Activated CD8-positive, alpha-beta memory T cell treated with anti-CD3 and anti-CD28 coated beads, Interleukin-2, amount 50 U/mL, for 4 hours (primary cell): Measurements from ENCODE around the gene PPP6R3.
"Not testable (repeated sequence)": the region's sequence is repeated elsewhere in the genome, so short reads cannot be mapped to it uniquely, and the experiment has no call there.

Experiments used
- DNase-seq: peaks from one replicate; pipeline ENCODE4 v3.0.0-alpha.2; 2020

PPP6R3 gene

DNA sequence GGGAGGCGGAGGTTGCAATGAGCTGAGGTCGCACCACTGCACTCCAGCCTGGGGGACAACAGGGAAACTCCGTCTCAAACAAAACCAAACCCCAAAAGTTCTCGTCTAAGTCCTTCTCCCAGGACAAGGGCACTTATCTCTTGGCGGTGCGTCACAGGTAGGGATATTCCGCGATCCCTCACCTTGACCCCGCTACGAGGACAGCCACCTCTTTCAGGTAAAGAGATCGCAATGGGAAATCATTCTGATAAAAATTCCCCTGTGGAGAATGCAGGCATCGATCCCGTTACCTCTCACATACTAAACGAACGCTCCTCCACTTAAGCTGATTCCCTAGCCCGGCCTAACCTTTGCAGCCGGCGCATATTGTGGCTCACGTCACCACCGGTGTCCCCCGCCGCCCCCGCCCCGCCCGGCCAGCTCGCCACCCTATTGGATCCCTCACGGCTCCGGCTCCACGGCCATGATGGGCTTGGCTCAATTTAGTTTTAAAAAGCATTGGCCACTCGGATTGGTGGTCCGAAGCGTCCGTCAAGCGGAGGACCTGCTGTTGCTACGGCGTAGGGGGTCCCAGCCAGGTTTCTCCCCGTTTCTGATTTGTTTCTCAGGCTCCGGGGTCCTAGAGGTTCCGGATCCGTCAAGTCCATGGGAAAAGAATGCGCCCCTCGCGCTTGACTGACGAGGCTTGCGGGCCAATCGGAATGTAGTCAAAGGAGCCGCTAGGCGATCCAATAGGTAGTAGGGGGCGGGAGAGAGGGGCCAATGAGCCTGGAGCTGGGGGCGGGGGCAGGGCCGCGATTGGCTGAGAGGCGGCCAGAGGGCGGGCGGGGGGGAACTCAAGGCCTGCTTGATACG, 439 bp upstream of the PPP6R3 start:
- DNase-seq, result peak; percentile 91

GRCh38 chr11:68461575-68461917, 994 bp downstream of the PPP6R3 start:
- no peak for DNase-seq

- DNase-seq, result no peak
Measured at GRCh38 chr11:68463714-68464113, 3.2 kb downstream of the PPP6R3 start.

- DNase-seq, result no peak
Measured at GRCh38 chr11:68467201-68467834, 6.8 kb downstream of the PPP6R3 start.

DNA sequence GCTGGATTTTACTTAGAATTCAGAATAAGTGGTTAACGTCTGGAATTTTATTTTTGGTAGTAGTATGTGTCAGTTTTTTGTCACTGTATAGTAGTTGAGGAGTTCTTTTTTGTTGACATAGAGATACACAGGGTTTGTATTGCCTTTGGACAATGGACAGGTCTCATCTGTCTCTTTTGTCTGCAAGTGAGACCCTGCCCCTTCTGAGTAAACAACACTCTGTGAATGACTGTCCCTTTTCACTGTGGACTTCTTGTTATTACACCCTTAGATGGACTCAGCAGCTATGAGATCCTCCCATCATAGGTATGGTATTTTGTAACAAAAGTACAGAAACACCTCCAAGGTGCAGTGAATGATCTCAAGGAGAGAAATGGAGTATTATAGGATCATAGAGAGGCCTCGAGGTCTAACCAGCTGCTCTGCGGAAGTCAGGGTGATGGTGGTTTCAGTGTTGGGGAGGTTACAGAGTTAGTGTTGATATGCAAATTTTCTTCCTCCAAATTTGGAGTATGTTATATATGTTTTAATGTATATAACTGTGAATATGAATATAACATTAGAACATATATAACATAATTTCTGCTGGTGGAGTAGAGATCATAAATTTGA, 7.8 kb downstream of the PPP6R3 start:
- DNase-seq, result no peak

DNA sequence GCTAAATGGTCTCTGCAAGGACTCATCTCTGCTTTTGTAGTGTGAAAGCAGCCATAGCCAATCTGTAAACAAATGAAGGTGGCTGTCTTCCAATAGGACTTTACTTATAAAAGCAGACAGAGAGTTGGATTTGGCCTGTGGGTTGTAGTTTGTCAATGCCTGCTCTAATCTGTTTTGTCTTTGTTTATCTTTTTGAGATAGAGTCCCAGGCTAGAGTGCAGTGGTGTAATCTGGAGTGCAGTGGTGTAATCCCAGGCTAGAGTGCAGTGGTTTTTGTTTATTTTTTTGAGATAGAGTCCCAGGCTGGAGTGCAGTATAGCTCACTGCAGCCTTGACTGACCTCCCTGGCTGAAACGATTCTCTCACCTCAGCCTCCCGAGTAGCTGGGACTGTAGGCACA, 8.6 kb downstream of the PPP6R3 start:
- DNase-seq, result no peak

- no peak for DNase-seq
Measured at GRCh38 chr11:68469642-68470041, 9.1 kb downstream of the PPP6R3 start.

DNA sequence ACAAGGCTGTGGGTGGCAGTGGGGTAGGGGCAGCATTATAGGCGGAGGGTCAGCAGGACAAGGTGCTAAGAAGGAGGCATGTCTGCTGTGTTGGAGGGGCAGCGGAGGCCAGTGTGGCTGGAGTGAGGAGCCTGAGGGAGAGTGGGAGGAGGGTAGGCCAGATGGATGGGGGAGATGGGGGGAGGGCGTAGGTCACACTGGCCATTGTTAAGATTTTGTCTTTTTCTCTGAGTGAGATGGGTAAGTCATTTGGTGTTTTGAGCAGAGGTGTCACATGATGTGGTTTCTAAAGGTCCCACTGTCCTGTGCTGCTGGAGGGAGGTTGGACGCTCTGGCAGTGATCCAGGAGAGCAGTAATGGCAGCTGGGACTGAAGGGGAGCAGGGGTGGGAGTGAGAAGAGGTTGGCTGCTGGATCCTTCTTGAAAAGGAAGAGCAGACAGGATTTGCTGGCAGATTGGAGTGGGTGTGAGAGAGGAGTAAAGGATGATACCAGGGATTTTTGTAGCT, 9.8 kb downstream of the PPP6R3 start:
- no peak for DNase-seq

DNA sequence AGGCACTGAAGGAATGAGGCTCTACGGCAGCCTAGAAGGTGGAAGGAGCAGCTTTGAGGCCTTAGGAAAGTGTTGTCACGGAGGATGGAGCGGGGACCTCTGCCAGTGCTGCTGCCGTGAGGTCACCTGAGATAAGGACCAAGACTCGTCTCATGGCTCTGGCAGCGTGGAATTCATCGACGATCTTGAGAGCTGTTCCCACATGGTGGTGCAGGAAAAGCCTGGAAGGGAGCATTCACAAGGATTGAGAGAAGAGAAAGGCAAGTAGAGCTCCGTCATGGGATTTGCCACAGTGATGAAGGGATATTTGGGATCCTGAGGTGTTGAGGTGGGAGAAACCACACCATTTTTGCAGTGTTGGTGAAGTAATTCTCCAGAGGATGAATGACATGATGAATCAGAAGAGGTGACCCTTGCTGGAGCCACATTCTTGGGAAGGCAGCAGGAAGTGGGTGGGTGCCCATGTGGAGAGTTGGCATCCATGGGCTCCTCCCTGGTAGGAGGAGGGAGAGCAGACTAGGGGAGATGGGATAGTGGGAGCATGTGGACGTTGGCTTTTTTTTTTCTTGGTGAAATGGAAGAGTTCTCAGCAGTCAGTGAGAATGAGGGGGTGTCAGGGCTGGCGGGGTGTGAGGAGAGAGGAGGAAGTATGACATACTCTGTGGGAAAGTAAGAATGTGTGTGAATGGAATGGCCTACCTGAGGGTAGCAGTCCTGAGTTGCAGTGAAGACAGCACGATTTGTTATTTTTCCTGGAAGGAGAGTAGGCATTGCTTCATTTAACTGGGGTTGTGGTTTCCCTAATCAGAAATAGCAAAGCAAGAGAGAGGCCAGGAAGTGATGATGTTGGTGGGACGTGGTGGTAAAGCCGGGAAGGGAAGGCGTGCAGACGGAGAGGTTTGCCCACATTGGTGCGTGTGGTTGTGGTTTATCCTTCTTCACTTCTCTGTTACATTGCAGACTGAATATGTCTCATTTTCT, 11.1 kb downstream of the PPP6R3 start:
- DNase-seq, result no peak

DNA sequence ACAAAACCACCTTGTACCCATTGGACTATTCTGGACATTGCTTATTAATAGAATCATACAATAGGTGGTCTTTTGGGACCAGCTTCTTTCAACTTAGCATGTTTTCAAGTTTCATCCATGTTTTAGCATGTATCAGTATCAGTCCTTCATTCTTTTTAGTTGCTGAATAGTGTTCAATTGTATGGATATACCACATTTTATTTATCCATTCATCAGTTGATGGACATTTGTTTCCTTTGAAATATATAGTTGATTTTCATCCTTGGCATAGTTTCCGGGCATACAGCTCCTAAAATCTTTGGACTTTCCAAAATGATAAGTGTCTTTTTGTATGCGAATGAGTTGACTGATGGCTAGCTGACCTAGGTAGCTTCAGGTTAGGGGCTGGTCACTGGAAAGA, 12.2 kb downstream of the PPP6R3 start:
- no peak for DNase-seq

- DNase-seq, result no peak
Measured at GRCh38 chr11:68473693-68474092, 13.1 kb downstream of the PPP6R3 start.

DNA sequence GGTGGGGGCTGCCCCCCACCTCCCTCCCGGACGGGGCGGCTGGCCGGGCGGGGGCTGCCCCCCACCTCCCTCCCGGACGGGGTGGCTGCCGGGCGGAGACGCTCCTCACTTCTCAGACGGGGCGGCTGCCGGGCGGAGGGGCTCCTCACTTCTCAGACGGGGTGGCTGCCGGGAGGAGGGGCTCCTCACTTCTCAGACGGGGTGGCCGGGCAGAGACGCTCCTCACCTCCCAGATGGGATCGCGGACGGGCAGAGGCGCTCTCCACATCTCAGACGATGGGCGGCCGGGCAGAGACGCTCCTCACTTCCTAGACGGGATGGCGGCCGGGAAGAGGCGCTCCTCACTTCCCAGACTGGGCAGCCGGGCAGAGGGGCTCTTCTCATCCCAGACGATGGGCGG, 15.1 kb downstream of the PPP6R3 start:
- DNase-seq, result not testable (repeated sequence)

DNA sequence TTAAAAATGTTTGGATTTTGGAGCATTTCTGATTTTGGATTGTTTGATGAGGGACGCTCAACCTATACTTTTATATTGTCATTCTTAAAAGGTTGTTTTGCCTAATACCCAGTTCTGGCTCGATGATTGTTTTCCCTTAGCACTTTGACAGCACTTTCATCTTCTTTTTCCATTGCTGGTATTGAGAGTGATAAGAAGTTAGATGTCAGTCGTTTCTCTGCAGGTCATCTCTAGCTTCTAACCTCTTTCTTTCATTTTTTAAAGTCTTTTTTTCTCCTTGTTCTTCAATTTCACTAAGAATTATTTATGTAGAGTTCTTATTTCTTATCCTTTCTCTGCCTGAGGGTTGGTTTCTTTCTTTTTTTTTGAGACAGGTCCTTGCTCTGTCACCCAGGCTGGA, 18.8 kb downstream of the PPP6R3 start:
- no peak for DNase-seq

- no peak for DNase-seq
Measured at GRCh38 chr11:68480193-68480592, 19.6 kb downstream of the PPP6R3 start.

DNA sequence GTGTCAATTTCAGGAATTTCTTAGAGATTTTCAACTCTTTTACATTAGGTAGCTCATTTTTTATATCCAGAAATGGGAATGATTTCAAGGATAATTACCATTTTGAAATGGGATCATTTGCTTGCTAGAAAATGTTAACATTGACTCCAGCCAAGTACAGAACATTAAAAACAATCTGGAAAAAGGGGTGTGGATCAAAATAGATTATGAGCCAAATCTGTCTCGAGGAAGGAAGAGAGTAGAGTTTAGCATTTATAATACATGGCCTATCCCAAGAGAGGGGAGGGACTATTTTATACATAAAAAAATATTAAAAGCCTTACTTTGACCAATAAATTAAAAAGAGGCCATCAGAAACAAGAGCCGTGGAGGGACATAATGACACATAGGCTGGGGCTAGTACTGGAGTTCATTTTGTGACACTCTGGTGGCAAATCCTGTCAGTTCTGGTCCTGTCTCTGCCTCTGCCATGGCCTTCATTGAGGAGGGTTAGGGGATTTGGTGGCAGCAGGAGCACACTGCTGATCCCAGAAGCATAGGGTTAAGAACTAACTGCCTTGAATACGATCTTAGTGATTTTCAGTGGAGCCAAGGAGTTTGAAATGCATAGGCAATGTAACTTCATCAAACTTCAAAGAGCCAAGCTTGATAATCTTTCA, 20.4 kb downstream of the PPP6R3 start:
- no peak for DNase-seq

DNA sequence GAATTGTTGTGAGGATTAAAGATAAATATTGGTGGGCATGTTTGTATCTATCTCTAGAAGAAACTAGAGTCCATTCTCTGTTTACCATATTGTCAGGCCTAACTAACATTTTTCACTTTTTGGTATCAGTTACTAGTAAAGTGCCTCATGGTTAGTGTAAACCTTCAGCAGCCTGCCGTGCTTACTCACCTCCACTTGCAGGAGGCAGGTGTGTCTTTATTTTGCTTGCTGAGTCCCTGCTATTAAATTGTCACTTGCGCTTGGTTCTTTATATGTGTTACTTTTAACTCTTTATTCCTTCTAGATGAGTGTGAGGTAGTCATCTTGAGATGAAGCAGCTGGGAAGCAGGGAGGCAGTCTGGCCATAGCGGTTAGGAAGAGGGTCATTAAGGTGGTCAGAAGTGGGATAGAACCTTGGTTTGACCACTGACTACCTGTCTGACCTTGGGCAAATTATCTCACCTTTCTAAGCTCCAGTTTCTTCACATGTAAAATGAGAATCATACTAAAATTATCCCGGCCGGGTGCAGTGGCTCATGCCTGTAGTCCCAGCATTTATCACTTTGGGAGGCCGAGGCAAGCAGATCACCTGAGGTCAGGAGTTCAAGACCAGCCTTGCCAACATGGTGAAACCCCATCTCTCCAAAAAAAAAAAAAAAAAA, 21.2 kb downstream of the PPP6R3 start:
- DNase-seq, result no peak

- DNase-seq, result no peak
Measured at GRCh38 chr11:68488623-68489022, 28.1 kb downstream of the PPP6R3 start.

DNA sequence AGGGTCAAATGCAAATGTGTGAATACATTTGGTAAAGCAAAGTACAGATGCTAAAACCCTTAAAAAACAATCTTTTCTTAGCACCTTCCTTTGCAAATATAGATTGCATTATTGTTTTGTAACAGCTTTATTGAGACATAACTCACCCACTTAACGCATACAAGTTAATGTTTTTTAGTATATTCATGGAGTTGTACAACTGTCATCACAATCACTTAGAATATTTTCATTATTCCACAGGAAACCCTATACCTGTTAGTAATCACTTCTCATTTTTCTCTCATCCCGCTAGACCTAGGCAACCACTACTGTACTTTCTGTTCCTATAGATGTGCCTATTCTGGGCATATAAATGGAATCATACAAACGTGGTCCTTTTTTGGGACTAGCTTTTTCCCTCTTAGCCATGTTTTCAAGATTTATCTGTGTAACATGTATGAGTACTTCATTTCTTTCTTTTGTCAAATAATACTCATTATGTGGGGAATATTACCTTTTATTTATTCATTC, 34.7 kb downstream of the PPP6R3 start:
- no peak for DNase-seq

DNA sequence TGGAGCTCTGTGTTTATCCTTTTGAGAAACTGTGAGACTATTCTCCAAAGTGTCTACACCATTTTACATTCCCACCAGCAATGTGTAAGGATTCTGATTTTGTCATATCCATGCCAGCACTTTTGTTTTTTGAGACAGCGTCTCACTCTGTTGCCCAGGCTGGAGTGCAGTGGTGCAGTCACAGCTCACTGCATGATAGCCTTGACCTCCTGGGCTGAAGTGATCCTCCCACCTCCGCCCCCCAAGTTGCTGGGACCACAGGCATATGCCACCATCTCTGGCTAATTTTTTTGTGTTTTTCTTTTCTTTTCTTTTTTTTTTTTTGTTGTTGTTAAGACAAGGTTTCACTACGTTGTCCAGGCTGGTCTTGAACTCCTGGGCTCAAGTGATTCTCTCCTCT, 35.3 kb downstream of the PPP6R3 start:
- no peak for DNase-seq

DNA sequence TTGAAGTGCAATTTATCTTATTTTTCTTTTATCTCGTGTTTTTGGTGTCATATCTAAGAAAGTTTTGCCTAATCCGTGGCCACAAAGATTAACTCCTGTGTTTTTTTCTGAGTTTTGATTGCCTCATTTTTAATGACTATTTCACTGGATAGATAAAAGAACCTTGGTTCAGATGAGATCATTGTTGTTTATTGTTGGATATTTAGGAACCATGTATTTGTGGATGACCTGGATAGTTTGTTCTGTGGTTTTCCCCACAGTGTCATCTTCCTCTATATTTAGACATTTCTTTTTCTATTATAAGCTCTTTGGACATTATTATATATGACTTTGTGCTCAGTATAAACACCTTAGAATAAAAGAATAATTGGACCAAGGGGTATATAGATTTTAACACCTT, 37.2 kb downstream of the PPP6R3 start:
- DNase-seq, result no peak

- no peak for DNase-seq
Measured at GRCh38 chr11:68498321-68498720, 37.8 kb downstream of the PPP6R3 start.
